Retinal pigment epithelial cell (primary cell): ENCODE measurements around the gene TOM1L2.

Experiments used
- DNase-seq: peaks from one replicate; pipeline ENCODE4 v3.0.0-alpha.2; 2010; ENCODE audit warnings: low read depth
- H3K4me3 ChIP-seq: 2 replicates; pipeline ENCODE4 v1.5.1; 2011; ENCODE audit warnings: mild to moderate bottlenecking, low read length, control low read depth, moderate library complexity
- CTCF ChIP-seq: conservative IDR thresholded peaks from 2 replicates; pipeline ENCODE4 v1.5.1; 2011; ENCODE audit warnings: low read depth, low read length, control low read depth, inconsistent platforms

Gene TOM1L2

DNA sequence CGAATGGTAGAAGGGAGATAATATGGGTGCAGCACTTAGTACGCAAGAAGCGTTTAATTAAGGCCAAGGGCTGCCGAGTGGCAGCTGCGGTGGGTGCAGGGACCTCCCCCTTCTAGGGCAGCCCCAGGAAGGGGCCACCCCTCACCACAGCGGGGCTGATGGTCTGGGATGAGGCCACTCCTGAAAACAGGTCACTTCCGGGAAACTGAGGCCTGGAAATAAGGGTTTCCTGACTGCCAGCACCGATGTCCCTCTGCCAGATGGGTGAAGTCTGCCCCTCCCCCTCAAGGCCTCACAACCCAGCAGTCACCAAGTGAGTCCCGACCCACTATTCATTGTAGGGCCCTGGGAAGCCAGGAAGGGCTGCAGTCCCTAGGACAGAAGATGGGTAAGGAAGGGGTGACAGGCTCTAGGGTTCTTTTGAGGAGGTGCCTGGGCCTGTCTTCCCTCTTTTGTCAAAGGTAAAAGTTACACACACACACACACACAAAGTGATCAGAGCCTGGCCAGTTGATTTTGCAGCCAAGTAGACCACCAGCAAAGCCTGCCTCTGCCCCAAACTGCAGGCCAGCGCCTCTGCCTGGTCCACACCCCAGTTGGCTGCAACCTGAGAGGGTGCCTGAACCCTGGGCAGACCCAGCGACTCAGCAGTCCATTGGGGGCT is 147.9 kb downstream of the TOM1L2 start:
- peak overlapping the region; percentile 24 for H3K4me3 ChIP-seq
- no peak for DNase-seq
- TF ChIP-seq CTCF: no peak

DNA sequence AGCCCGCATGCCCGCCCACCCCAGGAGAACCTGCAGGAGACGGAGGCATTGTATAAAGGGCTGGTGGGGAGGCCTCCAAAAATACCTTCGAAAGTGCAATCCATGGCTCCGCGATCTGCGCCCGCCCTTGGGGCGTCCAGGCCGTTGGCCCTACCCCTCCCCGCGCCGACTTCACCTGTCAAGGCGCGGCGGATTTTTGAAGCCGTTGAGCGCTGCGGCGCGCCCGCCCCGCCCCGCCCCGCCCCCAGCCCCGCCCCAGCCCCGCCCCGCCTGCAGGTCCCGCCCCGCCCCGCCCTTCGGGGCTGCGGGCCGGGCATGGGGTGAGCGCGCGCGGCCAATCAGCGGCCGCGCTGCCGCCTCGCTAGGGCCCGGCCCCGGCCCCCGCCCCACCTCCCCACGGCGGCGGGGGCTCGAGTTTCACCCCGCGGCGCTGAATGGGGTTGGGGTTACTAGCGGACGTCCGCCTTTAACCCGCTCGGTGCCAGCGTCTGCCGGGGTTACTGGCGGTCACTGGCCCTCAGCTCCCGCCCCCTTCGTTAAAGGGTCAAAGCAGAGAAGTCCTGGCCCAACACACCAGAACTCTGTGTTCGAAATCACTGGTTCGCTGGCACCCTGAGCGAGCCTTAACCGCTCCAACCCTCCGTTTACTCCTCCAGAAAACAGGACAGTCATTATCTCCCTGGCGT is 148.6 kb downstream of the TOM1L2 start:
- no peak for TF ChIP-seq CTCF
- no peak for DNase-seq

GRCh38 chr17:17822616-17823015 is 149.6 kb downstream of the TOM1L2 start:
- no peak for TF ChIP-seq CTCF
- no peak for DNase-seq
- peak overlapping the region; percentile 53 for H3K4me3 ChIP-seq

More for the DNA sequence above, 148.6 kb downstream of the TOM1L2 start:
- peak overlapping the region; percentile 53 for H3K4me3 ChIP-seq

GRCh38 chr17:17822189-17822588 is 150.0 kb downstream of the TOM1L2 start:
- H3K4me3 ChIP-seq: peak overlapping the region; percentile 53
- DNase-seq: no peak
- TF ChIP-seq CTCF: no peak

DNA sequence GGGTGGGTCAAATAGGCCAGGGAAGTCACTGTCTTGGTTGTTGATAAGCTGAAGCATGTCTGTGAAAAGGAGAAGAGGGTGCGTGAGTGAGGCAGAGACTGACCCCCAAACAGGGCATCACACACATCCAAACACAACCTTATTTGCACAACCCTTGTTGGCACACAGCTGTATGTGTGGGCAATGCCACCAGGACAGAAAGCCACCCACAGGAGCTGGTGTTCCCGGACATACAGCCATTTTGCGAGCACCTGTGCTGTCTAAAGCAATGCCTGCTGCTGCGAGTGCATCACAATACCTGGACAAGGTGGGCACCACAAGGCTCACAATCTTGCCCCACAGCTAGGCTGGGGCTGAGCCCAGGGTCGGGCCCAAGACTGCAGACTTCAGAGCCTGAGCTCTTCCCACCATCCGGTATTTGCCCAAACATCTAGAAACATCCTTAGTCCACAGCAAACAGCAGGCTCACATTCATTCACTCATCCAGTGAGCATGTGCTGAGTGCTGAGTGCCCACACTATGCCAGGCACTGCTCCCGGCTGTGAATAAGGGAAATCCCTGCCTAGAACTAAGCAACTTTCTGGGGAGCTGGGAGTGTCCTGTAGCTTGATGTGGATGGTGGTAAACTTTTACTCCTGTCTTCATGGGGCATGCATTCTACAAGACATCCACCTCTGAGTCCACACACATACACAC is 151.6 kb downstream of the TOM1L2 start:
- no peak overlapping the region for H3K4me3 ChIP-seq
- TF ChIP-seq CTCF: no peak
- no peak for DNase-seq

DNA sequence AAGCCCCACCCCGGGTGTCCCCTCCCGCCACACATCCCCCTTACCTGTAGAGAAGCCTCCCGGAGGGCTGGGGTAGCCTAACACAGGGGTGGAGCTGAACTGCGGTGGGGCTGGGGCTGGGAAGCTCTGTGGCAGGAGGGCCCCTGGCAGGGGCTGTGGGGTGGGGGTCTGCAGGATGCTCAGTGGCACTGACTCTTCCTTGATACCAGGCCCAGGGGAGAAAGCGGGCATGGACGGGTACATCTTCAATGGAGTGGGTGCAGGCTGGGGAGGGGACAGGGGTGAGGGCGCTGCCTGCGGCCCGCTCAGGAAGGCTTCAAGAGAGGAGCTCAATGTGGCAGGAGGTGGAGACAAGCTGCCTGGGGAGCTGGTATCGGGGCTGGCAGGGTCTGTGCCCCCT is 152.2 kb downstream of the TOM1L2 start:
- no peak overlapping the region for H3K4me3 ChIP-seq
- no peak for TF ChIP-seq CTCF
- DNase-seq: no peak
